Gastroesophageal sphincter (tissue), 4 donors: Measurements from ENCODE around the gene SHISA7. TPM values are rescaled to one million over a fixed set of nuclear protein-coding genes. Genes with fewer than 3 reads are reported as not detected.

Source experiments
- ATAC-seq: fragments of 150-250 bp; one replicate; pipeline ENCODE4 v1.9.1; 2016; ENCODE audit warnings: mild to moderate bottlenecking, moderate library complexity
- H3K27ac ChIP-seq, 4 donors: fragments of 200-600 bp; sonication (generic) in 3 of 4; 1 replicate in 3 of 4; 2 replicates in 1 of 4; pipeline ENCODE4 v1.5.1; 2016 to 2019
- H3K27me3 ChIP-seq: fragments of 200-600 bp; sonication (generic); one replicate; pipeline ENCODE4 v1.5.1; 2019
- H3K36me3 ChIP-seq, 2 donors: fragments of 200-600 bp; sonication (generic); one replicate each; pipeline ENCODE4 v1.5.1; 2019; ENCODE audit warnings: control low read depth in 1 of 2
- H3K4me1 ChIP-seq, 3 donors: fragments of 200-600 bp; sonication (generic); 1 replicate in 2 of 3; 2 replicates in 1 of 3; pipeline ENCODE4 v1.5.1; 2016 to 2019; ENCODE audit warnings: control low read depth in 2 of 3
- H3K4me3 ChIP-seq, 2 donors: fragments of 200-600 bp; sonication (generic); one replicate each; pipeline ENCODE4 v1.5.1; 2019; ENCODE audit warnings: mild to moderate bottlenecking in 1 of 2, moderate library complexity in 1 of 2
- H3K9me3 ChIP-seq, 3 donors: fragments of 200-600 bp; sonication (generic); one replicate each; pipeline ENCODE4 v1.5.1; 2017 to 2019; ENCODE audit warnings: control low read depth in 2 of 3
- CTCF ChIP-seq, 4 experiments: fragments of 200-600 bp in 2 of 4; fragments of 450-650 bp in 2 of 4; sonication (generic) in 1 of 4; IDR thresholded peaks; one replicate each; pipeline ENCODE4 v1.5.1; 2017 to 2019; ENCODE audit warnings: antibody characterized with exemption in 4 of 4, mild to moderate bottlenecking in 2 of 4, moderate library complexity in 2 of 4
- EP300 ChIP-seq: sonication (generic); formaldehyde crosslinking; IDR thresholded peaks from one replicate; pipeline ENCODE4 v1.6.1; 2017; ENCODE audit warnings: antibody characterized with exemption, mild to moderate bottlenecking
- POLR2A ChIP-seq, 2 donors: fragments of 450-650 bp; IDR thresholded peaks; one replicate each; pipeline ENCODE4 v1.6.1; 2017; ENCODE audit warnings: antibody characterized with exemption in 2 of 2, mild to moderate bottlenecking in 2 of 2, moderate library complexity in 1 of 2
- POLR2AphosphoS5 ChIP-seq: sonication (generic); formaldehyde crosslinking; IDR thresholded peaks from one replicate; pipeline ENCODE4 v1.6.1; 2017; ENCODE audit warnings: antibody characterized with exemption
- WGBS, 2 donors: methylation state at CpG; one replicate each; pipeline ENCODE4 v1.1.5; 2018; ENCODE audit warnings: low coverage in 1 of 2; 5-methylcytosine and 5-hydroxymethylcytosine counted together
- total RNA-seq, 4 donors: library from RNA; depleted of rRNA; stranded (reverse); fragments of >200 nt; gene quantifications; one replicate each; pipeline ENCODE4 v1.1.0, GENCODE V29; 2016

SHISA7 gene
- total RNA-seq, 4 donors from 2014 or later = not detected

GRCh38 chr19:55489711-55490477, 46.8 kb upstream of the SHISA7 start:
- Histone ChIP-seq H3K36me3 (no peaks in the 10 kb centered on the region), H3K9me3 (no peaks in the 10 kb centered on the region), H3K27me3 (no peaks in the 10 kb centered on the region), H3K4me3 (no peak overlapping the region), H3K4me1 (peaks cover 3 to 100% (median 50%) of the 10 kb centered on the region in 3 donors), H3K27ac (peak overlapping the region; percentile 61 to 99 (median 96))
- WGBS, 2 donors = no CpG with 5 or more reads among the region's 21 CpGs
- ATAC-seq = no peak
- TF ChIP-seq CTCF (IDR thresholded peaks at IDR 0.05) = no peak
- no peak for TF ChIP-seq POLR2AphosphoS5
- TF ChIP-seq EP300 = no peak
- no peak for TF ChIP-seq POLR2A (IDR thresholded peaks at IDR 0.05)

GRCh38 chr19:55488986-55489710, 46.0 kb upstream of the SHISA7 start:
- Histone ChIP-seq H3K9me3 (no peaks in the 10 kb centered on the region), H3K27me3 (no peaks in the 10 kb centered on the region), H3K36me3 (peaks cover 0 to under 1% of the 10 kb centered on the region in 2 donors), H3K4me3 (peak overlapping the region in 1 of 2 donors; percentile 37), H3K27ac (peak overlapping the region; percentile 61 to 99 (median 96)), H3K4me1 (peaks cover 3 to 100% (median 56%) of the 10 kb centered on the region in 3 donors)
- TF ChIP-seq CTCF (IDR thresholded peaks at IDR 0.05) = no peak
- TF ChIP-seq EP300 = no peak
- no peak for TF ChIP-seq POLR2A (IDR thresholded peaks at IDR 0.05)
- TF ChIP-seq POLR2AphosphoS5 = no peak
- ATAC-seq = no peak
- no CpG with 5 or more reads among the region's 36 CpGs for WGBS, 2 donors

- peaks cover 3 to 99% (median 60%) of the 10 kb centered on the region in 3 donors for H3K4me1 ChIP-seq
- TF ChIP-seq EP300 (no peak), POLR2A (IDR thresholded peaks at IDR 0.05) (no peak), POLR2AphosphoS5 (no peak), CTCF (IDR thresholded peaks at IDR 0.05) (no peak)
- WGBS, 2 donors = 15% methylated on average over 5 of the region's 21 CpGs; no CpG with 5 or more reads in 1 of the 2 donors
These were observed 45.0 kb upstream of the SHISA7 start, which contains the start of gene SSC5D for GRCh38 chr19:55487924-55488687. Gene SSC5D, plus strand, starts transcription at chr19:55488436. Its CDS starts 154 bp downstream, at chr19:55488590.

DNA sequence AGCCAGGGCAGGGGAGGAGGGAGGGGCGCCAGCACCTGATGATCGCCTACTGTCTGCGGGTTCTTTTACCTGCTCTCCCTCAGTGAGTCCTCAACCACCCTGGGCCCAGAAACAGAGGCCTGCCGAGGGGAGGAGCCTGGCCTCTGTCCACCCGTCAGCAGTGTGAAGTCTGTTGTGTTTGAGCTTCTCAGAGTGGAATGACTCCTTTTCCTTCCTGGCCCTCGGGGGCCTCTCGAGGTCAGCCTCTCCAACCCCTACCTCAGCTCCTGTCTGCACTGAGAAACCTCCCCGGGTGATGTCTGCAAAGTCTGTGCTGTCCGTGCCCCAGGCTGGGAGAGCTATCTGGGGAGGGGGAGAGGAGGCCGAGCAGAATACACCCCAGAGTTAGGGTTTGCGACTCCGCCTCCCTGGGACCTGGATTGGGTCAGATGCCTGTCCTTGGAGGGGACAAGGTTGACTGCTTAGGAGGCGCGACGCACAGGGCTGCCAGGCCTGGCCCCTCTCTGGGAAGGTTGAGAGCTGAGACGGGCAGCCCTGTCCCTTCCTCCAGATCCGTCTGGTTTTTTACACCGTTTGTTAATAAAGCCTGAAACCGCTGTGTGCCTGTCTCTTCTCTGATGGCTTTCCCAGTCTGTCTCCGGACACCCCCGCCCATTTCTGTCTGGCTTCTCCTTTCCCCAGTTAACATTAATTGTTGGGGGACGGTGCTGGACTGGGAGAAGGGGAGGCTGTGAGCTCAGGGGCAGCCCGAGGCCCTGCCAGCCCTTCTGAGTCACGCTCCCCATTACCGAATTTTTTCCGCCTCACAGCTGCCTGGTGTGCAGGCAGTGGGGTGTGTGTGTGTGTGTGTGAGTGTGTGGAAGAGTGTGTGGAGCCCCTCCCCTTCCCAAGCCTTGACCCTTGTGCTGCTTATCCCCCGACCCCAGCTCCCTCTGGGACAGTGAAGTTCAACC, 44.1 kb upstream of the SHISA7 start:
- no peak for TF ChIP-seq EP300
- TF ChIP-seq POLR2AphosphoS5 = peak; percentile 70
- TF ChIP-seq CTCF (IDR thresholded peaks at IDR 0.05) = no peak
- peaks cover 3 to 92% (median 60%) of the 10 kb centered on the region in 3 donors for H3K4me1 ChIP-seq
- H3K27ac ChIP-seq = peak overlapping the region; percentile 86 to 99 (median 96)
- H3K4me3 ChIP-seq = peak overlapping the region in 1 of 2 donors; percentile 28
- peaks cover 0 to 20% of the 10 kb centered on the region in 2 donors for H3K36me3 ChIP-seq
- no peaks in the 10 kb centered on the region for H3K27me3 ChIP-seq
- ATAC-seq = peak; percentile 67
- 6 to 20% methylated on average over 1 to 15 of the region's 27 CpGs for WGBS, 2 donors
- H3K9me3 ChIP-seq = no peaks in the 10 kb centered on the region

More at GRCh38 chr19:55487924-55488687, 45.0 kb upstream of the SHISA7 start, which contains the start of gene SSC5D:
- Histone ChIP-seq H3K9me3 (no peaks in the 10 kb centered on the region), H3K27ac (peak within 1 kb of the TSS; percentile 86 to 99 (median 96)), H3K4me3 (peak within 1 kb of the TSS in 1 of 2 donors; percentile 37), H3K27me3 (no peaks in the 10 kb centered on the region), H3K36me3 (peaks cover 0 to 11% of the 10 kb centered on the region in 2 donors)
- no peak for ATAC-seq
